Activated T-helper 1 cell treated with anti-CD3 and anti-CD28 coated beads, Interleukin-2, amount 50 U/mL, for 16 hours (primary cell): ENCODE measurements around the gene ILK.

Experiments
- DNase-seq, 2 donors: peaks; one replicate each; pipeline ENCODE4 v3.0.0-alpha.2; 2020; ENCODE audit warnings: low read depth in 1 of 2, low spot score in 1 of 2

The ILK gene

DNA sequence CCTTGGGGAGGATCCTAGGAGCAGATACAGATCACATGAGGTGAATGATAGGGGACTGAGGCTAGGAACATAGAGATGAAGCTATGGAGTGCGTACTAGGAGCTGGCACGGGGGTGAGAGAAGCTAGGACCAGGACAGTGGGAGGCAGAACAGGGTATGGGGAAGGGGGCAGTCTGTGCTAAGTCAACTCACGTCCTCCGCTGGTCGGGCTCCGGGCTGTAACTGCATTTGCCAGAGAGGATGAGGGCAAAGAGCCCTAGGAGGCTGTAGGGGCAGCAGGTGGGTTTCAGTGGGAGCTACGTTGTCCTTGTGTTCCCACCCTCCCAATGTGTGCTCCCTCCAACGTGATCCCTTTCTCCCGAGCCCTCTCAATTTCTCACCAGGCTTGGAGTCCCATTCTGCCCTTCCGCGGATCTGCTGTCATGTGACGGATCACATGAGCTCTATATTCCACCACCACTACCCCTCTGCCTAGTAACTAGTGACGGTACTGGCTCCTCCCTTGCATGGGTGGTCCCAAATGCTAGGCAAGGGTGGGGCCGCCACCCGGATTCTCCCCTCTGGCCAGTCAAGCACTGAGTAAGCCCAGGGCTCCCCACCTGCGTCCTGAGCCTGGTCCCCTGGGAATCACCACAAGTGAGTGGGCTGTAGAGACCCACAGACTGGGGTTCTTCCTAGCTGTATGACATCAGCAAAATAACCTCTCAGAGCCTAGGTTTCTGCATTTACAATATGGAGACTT lies 15.6 kb downstream of the ILK start, which contains the start of gene TPP1:
Gene TPP1, minus strand, starts transcription at position 419 of the 742 bp plus-strand sequence. Its CDS starts 22 bp downstream, at position 397.
- DNase-seq, result peak; percentile 75 to 78

GRCh38 chr11:6620636-6621035 lies 17.1 kb downstream of the ILK start:
- no peak for DNase-seq

GRCh38 chr11:6621711-6622211 lies 18.2 kb downstream of the ILK start:
- no peak for DNase-seq

DNA sequence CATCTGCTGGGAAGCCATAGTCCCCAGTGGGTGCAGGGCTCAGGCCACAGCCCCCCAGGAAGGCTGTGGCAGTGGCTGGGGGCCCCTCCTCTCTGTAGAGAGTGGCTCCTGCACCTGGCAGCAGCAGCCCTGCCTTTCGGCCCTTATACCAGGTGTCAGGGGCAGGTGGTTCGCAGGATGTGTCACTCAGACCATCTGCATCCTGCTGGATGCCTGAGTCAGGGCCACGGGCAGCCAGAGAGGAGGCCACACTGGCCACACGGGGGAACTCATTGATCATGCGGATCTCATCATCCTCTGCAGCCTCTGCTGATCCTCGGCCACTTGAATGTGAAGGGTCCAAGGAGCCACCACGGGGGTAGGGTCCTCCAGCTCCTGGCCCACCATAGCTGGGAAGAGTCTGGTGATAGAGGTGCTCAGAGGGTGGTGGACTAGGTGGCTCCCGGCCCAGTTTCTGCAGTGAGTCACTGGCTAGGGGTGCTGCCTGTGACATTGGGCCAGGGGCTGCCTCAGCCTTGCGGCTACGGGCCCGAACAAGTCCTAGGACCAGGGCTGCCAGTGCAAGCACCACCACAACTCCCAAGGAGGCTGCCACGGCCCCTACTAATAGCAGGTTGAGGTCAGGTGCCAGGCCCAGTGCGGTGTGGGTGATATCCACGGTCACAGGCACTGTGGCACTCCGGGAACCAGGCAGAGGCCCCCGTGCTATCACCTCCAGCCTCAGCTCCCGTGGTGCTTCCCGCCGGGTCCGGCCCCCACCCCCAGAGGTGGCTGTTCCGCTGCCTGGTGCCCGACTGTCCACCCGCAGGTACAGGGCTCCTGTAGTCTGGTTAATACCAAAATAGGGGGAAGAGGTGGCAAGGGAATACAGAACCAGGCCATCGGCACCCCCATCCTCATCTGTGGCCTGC lies 18.9 kb downstream of the ILK start:
- no peak for DNase-seq

DNA sequence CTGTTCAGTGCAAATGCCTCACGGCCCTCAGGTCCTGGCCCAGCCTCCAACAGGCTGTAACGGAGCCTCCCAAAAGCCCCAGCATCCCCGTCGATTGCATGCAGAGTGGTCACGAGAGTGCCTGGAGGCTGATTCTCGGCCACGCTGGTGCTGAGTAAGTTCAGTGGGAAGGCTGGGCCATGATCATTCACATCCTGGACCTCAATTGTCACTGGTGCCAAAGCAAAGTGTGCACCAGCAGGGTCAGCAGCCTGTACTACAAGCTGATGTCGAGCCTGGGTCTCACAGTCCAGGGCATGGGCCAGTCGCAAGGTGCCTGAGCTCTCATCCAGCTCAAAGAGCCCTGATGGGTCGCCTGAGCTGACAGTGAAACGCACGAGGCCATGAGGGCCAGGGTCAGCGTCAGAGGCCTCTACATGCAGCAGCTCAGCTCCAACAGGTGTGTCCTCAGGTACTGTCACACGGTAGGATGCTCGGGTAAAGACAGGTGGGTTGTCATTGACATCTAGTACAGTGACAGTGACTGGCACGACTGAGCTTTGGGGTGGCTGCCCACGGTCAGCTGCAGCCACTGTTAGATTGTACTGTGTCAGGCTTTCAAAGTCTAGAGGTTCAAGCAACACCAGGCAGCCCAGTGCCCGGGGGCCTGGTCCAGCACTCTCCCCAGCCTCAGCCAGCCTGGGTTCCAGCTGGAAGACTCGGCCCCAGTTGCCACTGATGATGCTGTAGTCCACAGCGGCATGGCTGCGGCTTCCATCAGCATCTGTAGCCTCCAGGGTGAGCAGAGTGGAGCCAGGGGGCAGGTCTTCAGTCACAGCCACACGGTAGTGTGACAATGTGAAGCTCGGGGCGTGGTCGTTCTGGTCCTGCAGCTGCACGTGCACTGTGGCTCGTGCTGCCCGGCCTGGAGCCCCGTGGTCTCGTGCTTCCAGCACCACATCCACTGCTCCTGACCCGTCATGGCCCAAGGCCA lies 20.1 kb downstream of the ILK start:
- DNase-seq, result no peak

GRCh38 chr11:6625156-6625831 lies 21.7 kb downstream of the ILK start:
- DNase-seq, result no peak

GRCh38 chr11:6625832-6626420 lies 22.4 kb downstream of the ILK start:
- DNase-seq, result no peak

GRCh38 chr11:6626971-6627761 lies 23.6 kb downstream of the ILK start:
- DNase-seq, result no peak

DNA sequence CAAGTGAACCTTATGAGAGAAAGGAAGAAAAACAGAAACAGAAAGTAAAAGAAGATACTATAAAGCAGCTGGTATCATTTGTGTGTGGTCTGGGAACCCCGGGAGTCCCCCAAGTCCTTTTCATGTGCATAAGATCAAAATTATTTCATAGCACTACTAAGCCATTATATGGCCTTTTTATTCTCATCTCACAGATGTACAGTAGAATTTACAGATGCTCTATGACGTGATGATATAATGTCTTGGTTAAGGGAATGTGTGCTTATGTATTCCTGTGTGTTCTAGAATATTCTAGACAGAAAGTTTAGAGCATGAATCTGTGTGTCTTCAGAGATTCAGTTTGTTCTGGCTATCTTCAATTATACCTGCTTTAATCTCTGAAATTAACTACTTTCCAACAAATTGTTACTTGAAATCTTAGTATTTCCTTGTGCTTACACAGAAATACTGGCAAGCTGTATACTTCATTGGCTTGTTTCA lies 24.2 kb downstream of the ILK start:
- DNase-seq, result no peak

- no peak for DNase-seq
Observed at GRCh38 chr11:6628526-6628925, 25.0 kb downstream of the ILK start.

DNA sequence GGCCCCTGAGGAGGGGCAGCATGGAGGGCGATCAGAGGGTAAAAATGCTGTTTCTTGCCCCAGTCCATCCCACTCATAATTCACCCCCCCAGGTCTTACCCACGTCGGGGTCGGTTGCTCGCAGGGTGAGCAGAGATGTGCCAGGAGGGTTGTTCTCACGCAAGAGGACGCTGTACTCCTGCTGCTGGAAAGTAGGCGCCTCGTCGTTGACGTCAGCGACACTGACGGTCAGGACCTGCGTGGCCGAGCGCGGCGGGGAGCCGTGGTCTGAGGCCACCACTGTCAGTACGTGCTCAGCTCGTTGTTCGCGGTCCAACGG lies 26.0 kb downstream of the ILK start:
- no peak for DNase-seq

GRCh38 chr11:6629892-6630631 lies 26.5 kb downstream of the ILK start:
- no peak for DNase-seq

- no peak for DNase-seq
Observed at GRCh38 chr11:6630632-6631291, 27.2 kb downstream of the ILK start.

DNA sequence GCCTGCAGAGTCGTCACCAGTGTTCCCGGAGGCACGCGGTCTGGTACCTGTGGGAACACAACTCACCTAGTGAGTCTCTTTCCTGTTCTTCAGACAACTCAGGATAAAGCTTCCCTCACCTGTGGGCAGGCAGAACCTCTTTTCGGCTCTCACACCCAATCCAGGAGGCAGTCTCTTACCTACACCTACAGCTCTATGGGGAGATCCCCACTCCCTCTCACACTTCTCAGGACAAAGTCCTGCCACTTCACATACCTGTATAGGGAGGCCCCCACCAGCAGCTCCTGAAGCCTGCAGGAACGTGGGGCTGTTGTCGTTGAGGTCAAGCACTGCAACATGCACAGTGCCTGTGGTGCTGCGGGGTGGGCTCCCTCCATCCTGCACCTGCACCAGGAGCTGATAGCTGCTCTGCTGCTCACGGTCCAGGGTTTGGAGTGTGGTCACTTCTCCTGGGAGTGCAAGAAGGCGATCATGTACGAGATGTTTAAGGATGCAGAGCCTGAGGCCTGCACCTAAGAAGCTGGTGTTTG lies 27.9 kb downstream of the ILK start:
- no peak for DNase-seq

- no peak for DNase-seq
Observed at GRCh38 chr11:6632116-6633073, 28.8 kb downstream of the ILK start.
